ENCODE measurements around the gene CCDC93.

DNA sequence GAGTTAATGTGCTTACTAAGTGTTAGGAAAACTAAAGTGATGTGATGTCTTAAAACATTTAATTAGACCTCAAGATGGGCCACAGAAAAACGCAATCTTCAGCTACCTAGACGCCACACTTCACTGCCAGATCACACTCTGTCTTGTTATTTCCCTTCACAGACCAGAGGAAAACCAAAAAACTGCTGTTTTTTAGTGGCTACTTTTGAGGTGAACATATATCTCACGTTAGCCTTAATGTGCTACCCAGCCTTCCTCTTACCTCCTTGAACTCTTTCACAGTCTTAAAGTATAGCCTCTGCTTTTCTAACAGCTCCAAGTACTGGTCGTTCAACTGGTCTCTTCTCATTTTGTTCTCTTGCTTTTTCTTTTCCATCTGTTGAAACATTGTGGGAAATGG is 83.1 kb downstream of the CCDC93 start:
- no peak for TF ChIP-seq POLR2A (IDR thresholded peaks at IDR 0.05; ENCODE audit: low read depth)
- TF ChIP-seq, protein P1, sequence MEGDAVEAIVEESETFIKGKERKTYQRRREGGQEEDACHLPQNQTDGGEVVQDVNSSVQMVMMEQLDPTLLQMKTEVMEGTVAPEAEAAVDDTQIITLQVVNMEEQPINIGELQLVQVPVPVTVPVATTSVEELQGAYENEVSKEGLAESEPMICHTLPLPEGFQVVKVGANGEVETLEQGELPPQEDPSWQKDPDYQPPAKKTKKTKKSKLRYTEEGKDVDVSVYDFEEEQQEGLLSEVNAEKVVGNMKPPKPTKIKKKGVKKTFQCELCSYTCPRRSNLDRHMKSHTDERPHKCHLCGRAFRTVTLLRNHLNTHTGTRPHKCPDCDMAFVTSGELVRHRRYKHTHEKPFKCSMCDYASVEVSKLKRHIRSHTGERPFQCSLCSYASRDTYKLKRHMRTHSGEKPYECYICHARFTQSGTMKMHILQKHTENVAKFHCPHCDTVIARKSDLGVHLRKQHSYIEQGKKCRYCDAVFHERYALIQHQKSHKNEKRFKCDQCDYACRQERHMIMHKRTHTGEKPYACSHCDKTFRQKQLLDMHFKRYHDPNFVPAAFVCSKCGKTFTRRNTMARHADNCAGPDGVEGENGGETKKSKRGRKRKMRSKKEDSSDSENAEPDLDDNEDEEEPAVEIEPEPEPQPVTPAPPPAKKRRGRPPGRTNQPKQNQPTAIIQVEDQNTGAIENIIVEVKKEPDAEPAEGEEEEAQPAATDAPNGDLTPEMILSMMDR (IDR thresholded peaks at IDR 0.05) = no peak
- no peak for TF ChIP-seq POLR2AphosphoS5 (IDR thresholded peaks at IDR 0.05)
- TF ChIP-seq EP300 (IDR thresholded peaks at IDR 0.05) = no peak

Data from esophagus muscularis mucosa (tissue), 4 donors.